ENCODE data around the gene AP1AR. TPM values are rescaled to one million over a fixed set of nuclear protein-coding genes. Genes with fewer than 3 reads are reported as not detected.

Gene AP1AR
- total RNA-seq, 6 experiments from 2014 or later, result 9.2 to 13.8 (median 11.1) TPM

DNA sequence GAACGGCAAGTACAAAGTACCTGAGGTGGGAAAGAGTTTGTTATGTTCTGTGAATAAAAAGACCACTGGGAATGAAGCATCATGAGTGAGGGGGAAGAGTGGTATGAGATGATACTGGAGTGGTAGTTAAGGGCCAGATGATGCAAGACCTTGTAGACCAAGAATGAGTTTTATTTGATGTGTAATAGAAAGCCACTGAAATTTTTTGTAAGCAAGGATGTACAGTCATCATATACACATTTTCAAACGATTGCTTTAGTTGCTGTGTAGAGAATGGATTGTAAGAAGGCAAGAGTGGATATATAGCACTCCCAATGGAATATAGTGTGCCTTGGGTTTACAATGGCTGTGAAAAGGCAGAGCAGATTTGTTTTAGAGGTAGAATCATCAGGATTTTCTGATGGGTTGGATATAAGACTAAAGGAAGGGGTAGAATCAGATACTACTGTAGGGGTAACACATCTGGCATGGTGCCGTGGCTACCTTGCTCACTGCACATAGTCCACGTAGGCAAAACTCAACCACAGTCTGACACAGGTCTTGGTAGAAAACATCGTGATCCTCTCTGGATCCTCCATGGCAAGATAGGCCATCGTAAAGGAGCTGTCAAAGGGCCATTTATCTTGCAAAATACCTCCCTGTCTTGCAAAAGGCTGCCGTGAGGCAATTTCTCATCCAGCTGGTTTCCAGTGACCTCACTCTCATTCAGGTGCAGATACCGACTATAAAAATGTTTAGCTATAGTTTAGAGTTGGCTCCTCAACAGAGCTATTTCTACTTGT, 39.2 kb downstream of the AP1AR start:
- Histone ChIP-seq H3K36me3 (peaks cover 0 to 8% (median 0%) of the 10 kb centered on the region in 4 donors), H3K27me3 (no peaks in the 10 kb centered on the region), H3K4me1 (no peaks in the 10 kb centered on the region), H3K9me3 (peaks cover 0 to 2% (median 0%) of the 10 kb centered on the region in 4 donors), H3K27ac (no peak overlapping the region), H3K4me3 (no peak overlapping the region)
- intact Hi-C loops (cut with DNase I), result no loop called here
- ATAC-seq (peak in 3 of 4 donors; percentile 29 to 35 (median 32)), DNase-seq (no peak)
- TF ChIP-seq, protein P1, sequence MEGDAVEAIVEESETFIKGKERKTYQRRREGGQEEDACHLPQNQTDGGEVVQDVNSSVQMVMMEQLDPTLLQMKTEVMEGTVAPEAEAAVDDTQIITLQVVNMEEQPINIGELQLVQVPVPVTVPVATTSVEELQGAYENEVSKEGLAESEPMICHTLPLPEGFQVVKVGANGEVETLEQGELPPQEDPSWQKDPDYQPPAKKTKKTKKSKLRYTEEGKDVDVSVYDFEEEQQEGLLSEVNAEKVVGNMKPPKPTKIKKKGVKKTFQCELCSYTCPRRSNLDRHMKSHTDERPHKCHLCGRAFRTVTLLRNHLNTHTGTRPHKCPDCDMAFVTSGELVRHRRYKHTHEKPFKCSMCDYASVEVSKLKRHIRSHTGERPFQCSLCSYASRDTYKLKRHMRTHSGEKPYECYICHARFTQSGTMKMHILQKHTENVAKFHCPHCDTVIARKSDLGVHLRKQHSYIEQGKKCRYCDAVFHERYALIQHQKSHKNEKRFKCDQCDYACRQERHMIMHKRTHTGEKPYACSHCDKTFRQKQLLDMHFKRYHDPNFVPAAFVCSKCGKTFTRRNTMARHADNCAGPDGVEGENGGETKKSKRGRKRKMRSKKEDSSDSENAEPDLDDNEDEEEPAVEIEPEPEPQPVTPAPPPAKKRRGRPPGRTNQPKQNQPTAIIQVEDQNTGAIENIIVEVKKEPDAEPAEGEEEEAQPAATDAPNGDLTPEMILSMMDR (IDR thresholded peaks at IDR 0.05), result no peak
- TF ChIP-seq POLR2A (IDR thresholded peaks at IDR 0.05), result no peak
- 83% methylated on average over 5 of the region's 8 CpGs for WGBS (ENCODE audit: insufficient coverage, low coverage, low lambda C conversion rate, missing lambda C conversion rate)

GRCh38 chr4:112272292-112272691, 40.7 kb downstream of the AP1AR start:
- DNase-seq (no peak), ATAC-seq (no peak)
- H3K27me3 ChIP-seq, result no peaks in the 10 kb centered on the region
- H3K9me3 ChIP-seq, result peaks cover 0 to 2% (median 0%) of the 10 kb centered on the region in 4 donors
- H3K4me3 ChIP-seq, result no peak overlapping the region
- H3K36me3 ChIP-seq, result no peaks in the 10 kb centered on the region
- no peak overlapping the region for H3K27ac ChIP-seq
- no peaks in the 10 kb centered on the region for H3K4me1 ChIP-seq
- intact Hi-C loops (cut with DNase I), result no loop called here
- TF ChIP-seq, protein P1 (IDR thresholded peaks at IDR 0.05), result no peak
- no peak for TF ChIP-seq POLR2A (IDR thresholded peaks at IDR 0.05)
- 89% methylated on average over 4 of the region's 4 CpGs for WGBS (ENCODE audit: insufficient coverage, low coverage, low lambda C conversion rate, missing lambda C conversion rate)

GRCh38 chr4:112274959-112275358, 43.4 kb downstream of the AP1AR start:
- Histone ChIP-seq H3K36me3 (peaks cover 0 to 3% (median 0%) of the 10 kb centered on the region in 4 donors), H3K27ac (no peak overlapping the region), H3K4me1 (peaks cover 0 to 8% (median 0%) of the 10 kb centered on the region in 4 donors), H3K27me3 (no peaks in the 10 kb centered on the region), H3K9me3 (peaks cover 0 to 2% (median 0%) of the 10 kb centered on the region in 4 donors), H3K4me3 (no peak overlapping the region)
- ATAC-seq (no peak), DNase-seq (no peak)
- WGBS (ENCODE audit: insufficient coverage, low coverage, low lambda C conversion rate, missing lambda C conversion rate), result 91% methylated on average over 4 of the region's 4 CpGs
- intact Hi-C loops (cut with DNase I), result no loop called here
- no peak for TF ChIP-seq POLR2A (IDR thresholded peaks at IDR 0.05)
- TF ChIP-seq, protein P1 (IDR thresholded peaks at IDR 0.05), result no peak

DNA sequence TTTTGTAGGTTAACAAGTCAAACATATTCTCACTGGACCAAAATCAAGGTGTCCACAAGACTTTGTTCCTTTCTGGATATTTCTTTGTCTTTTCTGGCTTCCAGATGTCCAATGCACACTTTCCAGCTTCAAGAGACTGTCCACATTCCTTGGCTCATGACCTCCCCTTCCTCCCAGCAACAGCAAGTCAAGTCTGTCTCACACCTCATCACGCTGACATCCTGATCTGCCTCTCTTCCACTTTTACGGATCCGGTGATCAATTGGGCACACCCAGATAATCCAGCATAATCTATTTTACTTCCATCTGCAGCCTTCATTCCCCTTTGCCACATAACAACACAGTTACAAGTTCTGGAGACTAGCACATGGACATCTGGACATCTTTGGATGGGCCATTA, 44.5 kb downstream of the AP1AR start:
- H3K27ac ChIP-seq, result no peak overlapping the region
- DNase-seq (no peak), ATAC-seq (no peak)
- no peaks in the 10 kb centered on the region for H3K27me3 ChIP-seq
- intact Hi-C loops (cut with DNase I), result no loop called here
- H3K9me3 ChIP-seq, result peaks cover 0 to 2% (median 0%) of the 10 kb centered on the region in 4 donors
- peaks cover 0 to 3% (median 0%) of the 10 kb centered on the region in 4 donors for H3K36me3 ChIP-seq
- peaks cover 0 to 8% (median 0%) of the 10 kb centered on the region in 4 donors for H3K4me1 ChIP-seq
- TF ChIP-seq POLR2A (IDR thresholded peaks at IDR 0.05), result no peak
- TF ChIP-seq, protein P1 (IDR thresholded peaks at IDR 0.05), result no peak
- no peak overlapping the region for H3K4me3 ChIP-seq
- WGBS (ENCODE audit: insufficient coverage, low coverage, low lambda C conversion rate, missing lambda C conversion rate), result 98% methylated on average over 3 of the region's 3 CpGs
